ENCODE data around the gene ANKFY1. TPM values are rescaled to one million over a fixed set of nuclear protein-coding genes. Genes with fewer than 3 reads are reported as not detected.
A peak's percentile ranks its signal among the peaks of the same experiment; 100 is the strongest.

The ANKFY1 gene
- polyA plus RNA-seq, 1 of the 3 experiments (the other 2 are of a cell fraction) = 29.6 TPM

- TF ChIP-seq EP300 (IDR thresholded peaks at IDR 0.05; ENCODE audit: borderline replicate concordance in 1 of 2, low read depth in 1 of 2, low read length in 1 of 2) (no peak), TEAD4 (IDR thresholded peaks at IDR 0.05; ENCODE audit: borderline replicate concordance, insufficient read depth) (no peak), NRF1 (IDR thresholded peaks at IDR 0.05; ENCODE audit: low read depth, low read length) (no peak)
Observed at GRCh38 chr17:4246674-4247073, 17.1 kb downstream of the ANKFY1 start (continued).

- H2AFZ ChIP-seq (ENCODE audit: low read depth) = no peak overlapping the region
- TF ChIP-seq SMC3 (IDR thresholded peaks at IDR 0.05; ENCODE audit: low read depth, low read length) (no peak), USF1 (IDR thresholded peaks at IDR 0.05; ENCODE audit: borderline replicate concordance, low read depth) (no peak), CHD2 (IDR thresholded peaks at IDR 0.05; ENCODE audit: low read length, partially characterized antibody) (no peak), FOSL2 (IDR thresholded peaks at IDR 0.05; ENCODE audit: borderline replicate concordance, low read depth) (no peak), JUND (IDR thresholded peaks at IDR 0.05) (no peak), TCF12 (IDR thresholded peaks at IDR 0.05) (no peak), POLR2AphosphoS5 (IDR thresholded peaks at IDR 0.05; ENCODE audit: low read depth, low read length) (no peak), FOXJ3 (CRISPR knock-in tag; IDR thresholded peaks at IDR 0.05) (no peak), GABPA (IDR thresholded peaks at IDR 0.05; ENCODE audit: low read depth) (no peak)
- DNase-seq = no peak
- H3K9ac ChIP-seq = no peak overlapping the region
- H3K36me3 ChIP-seq (replicated peaks in 1 of 2; ENCODE audit: control insufficient read depth in 1 of 2, insufficient read depth in 2 of 2, low read length in 1 of 2) = peaks cover 3 to 21% of the 10 kb centered on the region in 2 experiments
- H3K27me3 ChIP-seq (ENCODE audit: insufficient read depth) = no peaks in the 10 kb centered on the region
- ChIA-PET CTCF (interaction anchor here (1.4 to 7.2 kb wide), 6 partner anchors 8 to 117 kb away, joined by 3 to 32 read pairs (median 6); no protein-coding TSS in a partner anchor), POLR2A (no interaction called here)
- 0 out of 4 replicates have a peak, but pooled peaks cover 0 to 6% of the 10 kb centered on the region in 2 experiments for H3K4me1 ChIP-seq (ENCODE audit: control insufficient read depth in 1 of 2, insufficient read depth in 2 of 2, low read depth in 1 of 2, low read length in 1 of 2)
- no peaks in the 10 kb centered on the region for H3K9me3 ChIP-seq
- no peak overlapping the region for H3K4me3 ChIP-seq (ENCODE audit: low read depth in 2 of 2, low read length in 1 of 2)
- peaks cover 8% of the 10 kb centered on the region for H3F3A ChIP-seq (replicated peaks; ENCODE audit: insufficient read depth)
- no peak overlapping the region for H3K4me2 ChIP-seq
- no peaks in the 10 kb centered on the region for H3K9me2 ChIP-seq
- H3K79me2 ChIP-seq (ENCODE audit: insufficient read depth) = peaks cover 61% of the 10 kb centered on the region
- H4K20me1 ChIP-seq (ENCODE audit: insufficient read depth) = 0 out of 2 replicates have a peak, but pooled peaks cover 3% of the 10 kb centered on the region
- 92% methylated on average over 11 of the region's 11 CpGs for WGBS (ENCODE audit: low lambda C conversion rate)
- H3K27ac ChIP-seq (ENCODE audit: low read depth in 2 of 2, low read length in 1 of 2) = no peak overlapping the region
Observed at GRCh38 chr17:4241535-4241934, 22.2 kb downstream of the ANKFY1 start.

GRCh38 chr17:4236456-4236855, 27.3 kb downstream of the ANKFY1 start:
- Histone ChIP-seq H3K27ac (ENCODE audit: low read depth in 2 of 2, low read length in 1 of 2) (peak overlapping the region in 1 of 2 experiments; percentile 98; a peak in 3 of 4 replicates), H3K36me3 (replicated peaks in 1 of 2; ENCODE audit: control insufficient read depth in 1 of 2, insufficient read depth in 2 of 2, low read length in 1 of 2) (peaks cover 5 to 34% of the 10 kb centered on the region in 2 experiments), H3K4me2 (peak overlapping the region; percentile 18; the same call in 1 of the 2 replicates), H3K79me2 (ENCODE audit: insufficient read depth) (peaks cover 34% of the 10 kb centered on the region), H3K4me1 (ENCODE audit: control insufficient read depth in 1 of 2, insufficient read depth in 2 of 2, low read depth in 1 of 2, low read length in 1 of 2) (peaks cover 3 to 31% of the 10 kb centered on the region in 2 experiments; a peak in 3 of 4 replicates), H3K4me3 (ENCODE audit: low read depth in 2 of 2, low read length in 1 of 2) (no peak overlapping the region), H3K9me3 (no peaks in the 10 kb centered on the region), H3K9ac (no peak overlapping the region), H2AFZ (ENCODE audit: low read depth) (no peak overlapping the region), H3F3A (replicated peaks; ENCODE audit: insufficient read depth) (peaks cover 31% of the 10 kb centered on the region), H3K27me3 (ENCODE audit: insufficient read depth) (no peaks in the 10 kb centered on the region), H4K20me1 (ENCODE audit: insufficient read depth) (no peaks in the 10 kb centered on the region), H3K9me2 (no peaks in the 10 kb centered on the region)
- WGBS (ENCODE audit: low lambda C conversion rate) = 24% methylated on average over 3 of the region's 3 CpGs
- CTCF ChIA-PET = interaction anchor here (2.8 to 7.2 kb wide), 2 partner anchors 13 to 21 kb away, joined by 12 to 32 read pairs; no protein-coding TSS in a partner anchor
- POLR2A ChIA-PET = no interaction called here
- TF ChIP-seq MAX (IDR thresholded peaks at IDR 0.05; ENCODE audit: low read depth) (peak; percentile 4; the same call in 1 of the 2 replicates), RAD21 (IDR thresholded peaks at IDR 0.05; ENCODE audit: low read length) (no peak), NFIC (IDR thresholded peaks at IDR 0.05; ENCODE audit: borderline replicate concordance) (peak; percentile 47; the same call in 1 of the 2 replicates)
- DNase-seq = peak; percentile 24

All from SK-N-SH (cell line).